OCI-LY7 (cell line): ENCODE measurements around the gene SLC25A10. TPM values are rescaled to one million over a fixed set of nuclear protein-coding genes. Genes with fewer than 3 reads are reported as not detected.

Experiments
- BruUV-seq: library from RNA; stranded (reverse); fragments of 400-500 nt; replicated peaks from 2 replicates; lab custom pipeline; 2021; lab: Mats Ljungman, UMichigan
- CTCF ChIA-PET: fragments of 300-600 bp; sonication (Branson Sonifier 250); formaldehyde crosslinking; loops from one replicate; lab custom pipeline; 2022; ENCODE audit warnings: antibody characterized with exemption; ENCODE audit not compliant: unreplicated experiment; lab: Charles Lee
- POLR2A ChIA-PET: fragments of 300-600 bp; sonication (Branson Sonifier 250); formaldehyde crosslinking; loops from one replicate; lab custom pipeline; 2022; ENCODE audit warnings: antibody characterized with exemption; lab: Charles Lee
- DNase-seq: peaks from one replicate; pipeline ENCODE4 v3.0.0-alpha.2; 2015; ENCODE audit warnings: low spot score
- H2AFZ ChIP-seq: fragments of 200-600 bp; sonication (generic), shearing (Covaris generic); 2 replicates; pipeline ENCODE4 v1.6.1; 2014; ENCODE audit warnings: mild to moderate bottlenecking, antibody characterized with exemption, low read length, moderate library complexity
- H3K27ac ChIP-seq: fragments of 200-600 bp; sonication (generic); 2 replicates; pipeline ENCODE4 v1.5.1; 2014; ENCODE audit warnings: mixed run types, low read depth, mild to moderate bottlenecking, moderate library complexity, low read length, inconsistent platforms; ENCODE audit not compliant: poor library complexity, severe bottlenecking
- H3K36me3 ChIP-seq: fragments of 200-600 bp; sonication (generic); 2 replicates; pipeline ENCODE4 v1.6.1; 2014; ENCODE audit warnings: mild to moderate bottlenecking, antibody characterized with exemption, low read length, moderate library complexity, mixed read lengths; ENCODE audit not compliant: insufficient read depth
- H3K4me1 ChIP-seq: fragments of 200-600 bp; sonication (generic); 2 replicates; pipeline ENCODE4 v1.5.1; 2014; ENCODE audit warnings: mild to moderate bottlenecking, low read length; ENCODE audit not compliant: insufficient read depth, poor library complexity, severe bottlenecking
- H3K4me2 ChIP-seq: fragments of 200-600 bp; sonication (generic); 2 replicates; pipeline ENCODE4 v1.6.1; 2014; ENCODE audit warnings: mild to moderate bottlenecking, low read length
- H3K4me3 ChIP-seq: fragments of 200-600 bp; sonication (generic); 2 replicates; pipeline ENCODE4 v1.5.1; 2014; ENCODE audit warnings: mild to moderate bottlenecking, low read depth, low read length; ENCODE audit not compliant: poor library complexity, severe bottlenecking
- H3K79me2 ChIP-seq: fragments of 200-600 bp; sonication (generic); 2 replicates; pipeline ENCODE4 v1.6.1; 2016; ENCODE audit warnings: low read depth, mild to moderate bottlenecking, low read length, moderate library complexity, mixed read lengths; ENCODE audit not compliant: insufficient read depth
- H3K9me2 ChIP-seq: fragments of 200-600 bp; sonication (generic); 2 replicates; pipeline ENCODE4 v1.6.1; 2016; ENCODE audit warnings: mild to moderate bottlenecking, low read length, mixed read lengths; ENCODE audit not compliant: insufficient read depth
- H3K9me3 ChIP-seq: fragments of 200-600 bp; sonication (generic); 2 replicates; pipeline ENCODE4 v1.6.1; 2014; ENCODE audit warnings: mild to moderate bottlenecking, mixed run types, low read length, mixed read lengths
- H4K20me1 ChIP-seq: fragments of 200-600 bp; sonication (generic); 2 replicates; pipeline ENCODE4 v1.6.1; 2014; ENCODE audit warnings: mild to moderate bottlenecking, antibody characterized with exemption, low read length, moderate library complexity, mixed read lengths; ENCODE audit not compliant: insufficient read depth
- EZH2phosphoT487 ChIP-seq: fragments of 200-600 bp; sonication (generic); IDR thresholded peaks from 2 replicates; pipeline ENCODE4 v1.6.1; 2018; ENCODE audit warnings: low read depth, borderline replicate concordance, mild to moderate bottlenecking, mixed run types, antibody characterized with exemption, low read length, moderate library complexity, mixed read lengths
- intact Hi-C: fragments of 100-400 bp; cut with micrococcal nuclease; formaldehyde crosslinking; loops from one replicate; pipeline ENCODE4 v1.10.0; 2022; ENCODE audit not compliant: unreplicated experiment
- total RNA-seq, 2 experiments: library from RNA; depleted of rRNA in 1 of 2; stranded (reverse); fragments of >200 nt in 1 of 2; shearing (Covaris generic) in 1 of 2; gene quantifications; 2 replicates each; pipeline ENCODE4 v1.2.3, GENCODE V29; 2014 to 2022
- TF ChIP-seq, protein P1 (sequence below): fragments of 200-600 bp; sonication (generic); conservative IDR thresholded peaks from 2 replicates; pipeline ENCODE4 v1.5.1; 2014; ENCODE audit warnings: mild to moderate bottlenecking, antibody characterized with exemption, low read length, moderate library complexity, mixed read lengths

The SLC25A10 gene
- total RNA-seq, 2 experiments from 2014 or later: 45.6 to 46.9 TPM

DNA sequence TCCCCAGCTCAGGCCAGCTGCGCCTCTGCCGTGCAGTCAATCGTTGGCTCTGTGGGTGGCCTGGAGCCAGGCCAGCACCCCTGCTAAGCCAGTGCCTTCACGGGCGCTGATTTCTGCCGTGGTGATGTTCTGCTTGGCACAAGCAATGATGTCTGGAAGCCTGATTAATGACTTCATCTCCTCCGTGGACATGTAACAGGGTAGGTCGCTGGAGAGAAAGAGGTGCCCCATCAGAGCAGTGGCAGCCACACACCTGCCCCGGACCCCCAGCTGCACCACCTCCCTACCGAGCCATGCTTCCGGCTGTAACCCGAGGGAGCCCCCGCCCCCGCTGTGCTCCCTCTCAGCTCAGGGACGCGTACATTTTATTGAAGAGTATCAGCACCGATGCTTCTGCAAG lies 30.4 kb upstream of the SLC25A10 start:
- POLR2A ChIA-PET: no interaction called here
- CTCF ChIA-PET: no interaction called here
- H3K9me2 ChIP-seq: no peaks in the 10 kb centered on the region
- H3K27ac ChIP-seq: no peak overlapping the region
- no TSS peak for BruUV-seq
- H3K4me2 ChIP-seq: no peak overlapping the region
- peaks cover 43% of the 10 kb centered on the region for H3K79me2 ChIP-seq
- TF ChIP-seq EZH2phosphoT487: no peak
- TF ChIP-seq, protein P1, sequence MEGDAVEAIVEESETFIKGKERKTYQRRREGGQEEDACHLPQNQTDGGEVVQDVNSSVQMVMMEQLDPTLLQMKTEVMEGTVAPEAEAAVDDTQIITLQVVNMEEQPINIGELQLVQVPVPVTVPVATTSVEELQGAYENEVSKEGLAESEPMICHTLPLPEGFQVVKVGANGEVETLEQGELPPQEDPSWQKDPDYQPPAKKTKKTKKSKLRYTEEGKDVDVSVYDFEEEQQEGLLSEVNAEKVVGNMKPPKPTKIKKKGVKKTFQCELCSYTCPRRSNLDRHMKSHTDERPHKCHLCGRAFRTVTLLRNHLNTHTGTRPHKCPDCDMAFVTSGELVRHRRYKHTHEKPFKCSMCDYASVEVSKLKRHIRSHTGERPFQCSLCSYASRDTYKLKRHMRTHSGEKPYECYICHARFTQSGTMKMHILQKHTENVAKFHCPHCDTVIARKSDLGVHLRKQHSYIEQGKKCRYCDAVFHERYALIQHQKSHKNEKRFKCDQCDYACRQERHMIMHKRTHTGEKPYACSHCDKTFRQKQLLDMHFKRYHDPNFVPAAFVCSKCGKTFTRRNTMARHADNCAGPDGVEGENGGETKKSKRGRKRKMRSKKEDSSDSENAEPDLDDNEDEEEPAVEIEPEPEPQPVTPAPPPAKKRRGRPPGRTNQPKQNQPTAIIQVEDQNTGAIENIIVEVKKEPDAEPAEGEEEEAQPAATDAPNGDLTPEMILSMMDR: no peak
- H3K36me3 ChIP-seq: peaks cover 23% of the 10 kb centered on the region
- H4K20me1 ChIP-seq: peaks cover 5% of the 10 kb centered on the region; the same call in 1 of the 2 replicates
- peaks cover 23% of the 10 kb centered on the region for H3K4me1 ChIP-seq
- intact Hi-C loops: loop anchor here (5.0 kb wide), 2 partner anchors 164 to 416 kb away; partner anchors contain the start of gene FASN
- no peak overlapping the region for H2AFZ ChIP-seq
- DNase-seq: no peak
- H3K9me3 ChIP-seq: no peaks in the 10 kb centered on the region
- H3K4me3 ChIP-seq: no peak overlapping the region

DNA sequence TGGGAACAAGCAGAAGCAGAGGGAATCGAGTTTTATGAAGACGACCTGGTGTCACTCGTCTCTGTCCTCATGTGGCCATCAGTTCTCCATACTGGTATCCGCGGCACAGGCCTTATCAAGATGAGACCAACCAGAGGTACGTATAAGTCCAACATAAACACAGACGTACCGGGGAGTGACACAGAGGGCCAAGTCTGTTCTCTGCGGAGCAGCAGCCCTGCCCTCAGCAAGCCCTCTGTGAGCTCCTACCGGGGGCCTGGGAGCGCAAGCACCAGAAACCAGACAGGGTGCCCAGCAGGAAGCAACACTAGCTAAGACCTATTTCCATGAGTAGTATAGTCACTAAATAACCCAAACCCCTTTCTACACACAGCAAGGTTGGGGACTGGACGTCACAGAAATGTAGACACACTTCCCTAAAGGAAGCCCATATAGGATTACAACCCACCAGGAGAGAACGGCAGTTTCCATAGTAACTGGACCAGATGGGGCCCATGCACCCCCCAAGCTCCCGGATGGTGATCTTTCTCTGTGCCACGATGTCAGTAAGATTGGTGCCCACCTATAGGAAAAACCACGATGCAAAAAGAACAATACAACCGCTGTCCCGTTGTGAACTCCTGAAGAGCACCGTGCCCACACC lies 29.4 kb upstream of the SLC25A10 start:
- DNase-seq: no peak
- Histone ChIP-seq H3K9me3 (no peaks in the 10 kb centered on the region), H3K9me2 (no peaks in the 10 kb centered on the region), H3K79me2 (peaks cover 43% of the 10 kb centered on the region), H4K20me1 (peaks cover 5% of the 10 kb centered on the region; the same call in 1 of the 2 replicates), H3K4me1 (peaks cover 23% of the 10 kb centered on the region), H3K27ac (peak overlapping the region; percentile 29), H3K36me3 (peaks cover 33% of the 10 kb centered on the region), H3K4me3 (peak overlapping the region; percentile 78), H3K4me2 (peak overlapping the region; percentile 93), H2AFZ (peak overlapping the region; percentile 24; the same call in 1 of the 2 replicates)
- POLR2A ChIA-PET: interaction anchor here (0.6 to 1.7 kb wide), 5 partner anchors 14 to 30 kb away, joined by 3 to 12 read pairs (median 6); partner anchors contain the start of genes CCDC137, MRPL12 and OXLD1
- CTCF ChIA-PET: interaction anchor here (0.6 kb wide), 1 partner anchor 7 kb away, joined by 3 read pairs; no protein-coding TSS in a partner anchor
- TF ChIP-seq, protein P1: no peak
- TF ChIP-seq EZH2phosphoT487: no peak
- intact Hi-C loops: loop anchor here (1.0 to 5.0 kb wide), 4 partner anchors 15 to 415 kb away; partner anchors contain the start of genes FASN and MRPL12
- BruUV-seq: no TSS peak
